Neural progenitor cell (in vitro differentiated cells): ENCODE data around the gene ANO3. TPM values are rescaled to one million over a fixed set of nuclear protein-coding genes. Genes with fewer than 3 reads are reported as not detected.

Experiments
- DNase-seq: peaks from one replicate; pipeline ENCODE4 v3.0.0-alpha.2; 2016; ENCODE audit warnings: low spot score
- H2AFZ ChIP-seq: fragments of 200-600 bp; sonication (generic); replicated peaks from 2 replicates; pipeline ENCODE4 v1.6.1; 2016; ENCODE audit warnings: antibody characterized with exemption
- H3F3A ChIP-seq: fragments of 200-600 bp; sonication (generic); 2 replicates; pipeline ENCODE4 v1.6.1; 2016; ENCODE audit warnings: antibody characterized with exemption, low read depth
- H3K27ac ChIP-seq: fragments of 200-600 bp; sonication (generic); 2 replicates; pipeline ENCODE4 v1.5.1; 2016; ENCODE audit warnings: mild to moderate bottlenecking
- H3K27me3 ChIP-seq: fragments of 200-600 bp; sonication (generic); 2 replicates; pipeline ENCODE4 v1.6.1; 2016; ENCODE audit warnings: mild to moderate bottlenecking, moderate library complexity
- H3K36me3 ChIP-seq: fragments of 200-600 bp; sonication (generic); 2 replicates; pipeline ENCODE4 v1.5.1; 2016
- H3K4me1 ChIP-seq: fragments of 200-600 bp; sonication (generic); 2 replicates; pipeline ENCODE4 v1.6.1; 2016; ENCODE audit warnings: mixed run types
- H3K4me2 ChIP-seq: fragments of 200-600 bp; sonication (generic); 2 replicates; pipeline ENCODE4 v1.6.1; 2016
- H3K4me3 ChIP-seq: fragments of 200-600 bp; sonication (generic); 2 replicates; pipeline ENCODE4 v1.5.1; 2016
- H3K79me2 ChIP-seq: fragments of 200-600 bp; sonication (generic); 2 replicates; pipeline ENCODE4 v1.6.1; 2016; ENCODE audit warnings: low read depth
- H3K9ac ChIP-seq: fragments of 200-600 bp; sonication (generic); 2 replicates; pipeline ENCODE4 v1.6.1; 2016
- H3K9me3 ChIP-seq: fragments of 200-600 bp; sonication (generic); 2 replicates; pipeline ENCODE4 v1.5.1; 2016; ENCODE audit warnings: low read depth
- H4K20me1 ChIP-seq: fragments of 200-600 bp; sonication (generic); 2 replicates; pipeline ENCODE4 v1.6.1; 2016; ENCODE audit warnings: low read depth
- H3K27ac Mint-ChIP-seq: 3 replicates; pipeline ENCODE4 v1.8.0; 2021; ENCODE audit warnings: mixed read lengths
- H3K27me3 Mint-ChIP-seq: 2 replicates; pipeline ENCODE4 v1.8.0; 2022; ENCODE audit warnings: low read depth, mild to moderate bottlenecking, inconsistent platforms, moderate library complexity, mixed read lengths; ENCODE audit not compliant: insufficient read depth
- H3K36me3 Mint-ChIP-seq: 3 replicates; pipeline ENCODE4 v1.8.0; 2021; ENCODE audit warnings: mixed read lengths
- H3K4me1 Mint-ChIP-seq: 3 replicates; pipeline ENCODE4 v1.8.0; 2021; ENCODE audit warnings: mixed read lengths
- H3K4me3 Mint-ChIP-seq: 3 replicates; pipeline ENCODE4 v1.8.0; 2021; ENCODE audit warnings: mild to moderate bottlenecking, moderate library complexity, mixed read lengths
- H3K9me3 Mint-ChIP-seq: 3 replicates; pipeline ENCODE4 v1.8.0; 2020; ENCODE audit warnings: mixed read lengths
- EZH2 ChIP-seq: fragments of 200-600 bp; sonication (generic); IDR thresholded peaks from 2 replicates; pipeline ENCODE4 v1.6.1; 2017; ENCODE audit warnings: antibody characterized with exemption, mild to moderate bottlenecking, moderate library complexity
- EZH2phosphoT487 ChIP-seq: fragments of 200-600 bp; sonication (generic); IDR thresholded peaks from 2 replicates; pipeline ENCODE4 v1.6.1; 2017; ENCODE audit warnings: antibody characterized with exemption
- total RNA-seq: library from RNA; depleted of rRNA; stranded (reverse); fragments of >200 nt; gene quantifications from 2 replicates; pipeline ENCODE4 v1.2.3, GENCODE V29; 2015; ENCODE audit warnings: low replicate concordance
- TF ChIP-seq, protein P1 (sequence below): fragments of 200-600 bp; sonication (generic); IDR thresholded peaks from 2 replicates; pipeline ENCODE4 v1.5.1; 2017; ENCODE audit warnings: antibody characterized with exemption, mild to moderate bottlenecking

ANO3 gene
- total RNA-seq, 1 donor from 2014 or later, result 2.5 TPM

DNA sequence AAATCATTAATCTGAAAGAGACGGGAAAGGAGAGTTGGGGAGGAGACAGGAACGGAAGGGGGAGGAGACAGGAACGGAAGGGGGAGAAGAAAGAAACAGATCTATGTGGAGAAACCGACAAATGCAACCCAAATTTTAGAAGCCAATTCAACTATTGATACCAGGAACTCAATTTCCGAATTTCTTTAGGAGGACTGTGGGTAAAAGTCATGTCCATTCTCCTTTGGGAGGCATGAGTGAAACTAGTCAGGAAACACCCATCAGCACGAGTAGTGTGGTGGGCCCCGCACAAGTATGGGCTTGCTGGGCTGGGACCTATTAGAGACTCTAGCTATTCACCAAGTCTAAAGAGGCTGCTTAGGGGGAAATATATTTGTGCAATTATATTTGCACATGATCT is 18.1 kb downstream of the ANO3 start:
- no peak overlapping the region for H3K27ac ChIP-seq
- no peak for TF ChIP-seq EZH2
- TF ChIP-seq, protein P1, sequence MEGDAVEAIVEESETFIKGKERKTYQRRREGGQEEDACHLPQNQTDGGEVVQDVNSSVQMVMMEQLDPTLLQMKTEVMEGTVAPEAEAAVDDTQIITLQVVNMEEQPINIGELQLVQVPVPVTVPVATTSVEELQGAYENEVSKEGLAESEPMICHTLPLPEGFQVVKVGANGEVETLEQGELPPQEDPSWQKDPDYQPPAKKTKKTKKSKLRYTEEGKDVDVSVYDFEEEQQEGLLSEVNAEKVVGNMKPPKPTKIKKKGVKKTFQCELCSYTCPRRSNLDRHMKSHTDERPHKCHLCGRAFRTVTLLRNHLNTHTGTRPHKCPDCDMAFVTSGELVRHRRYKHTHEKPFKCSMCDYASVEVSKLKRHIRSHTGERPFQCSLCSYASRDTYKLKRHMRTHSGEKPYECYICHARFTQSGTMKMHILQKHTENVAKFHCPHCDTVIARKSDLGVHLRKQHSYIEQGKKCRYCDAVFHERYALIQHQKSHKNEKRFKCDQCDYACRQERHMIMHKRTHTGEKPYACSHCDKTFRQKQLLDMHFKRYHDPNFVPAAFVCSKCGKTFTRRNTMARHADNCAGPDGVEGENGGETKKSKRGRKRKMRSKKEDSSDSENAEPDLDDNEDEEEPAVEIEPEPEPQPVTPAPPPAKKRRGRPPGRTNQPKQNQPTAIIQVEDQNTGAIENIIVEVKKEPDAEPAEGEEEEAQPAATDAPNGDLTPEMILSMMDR, result no peak
- TF ChIP-seq EZH2phosphoT487, result no peak
- H2AFZ ChIP-seq, result no peak overlapping the region

DNA sequence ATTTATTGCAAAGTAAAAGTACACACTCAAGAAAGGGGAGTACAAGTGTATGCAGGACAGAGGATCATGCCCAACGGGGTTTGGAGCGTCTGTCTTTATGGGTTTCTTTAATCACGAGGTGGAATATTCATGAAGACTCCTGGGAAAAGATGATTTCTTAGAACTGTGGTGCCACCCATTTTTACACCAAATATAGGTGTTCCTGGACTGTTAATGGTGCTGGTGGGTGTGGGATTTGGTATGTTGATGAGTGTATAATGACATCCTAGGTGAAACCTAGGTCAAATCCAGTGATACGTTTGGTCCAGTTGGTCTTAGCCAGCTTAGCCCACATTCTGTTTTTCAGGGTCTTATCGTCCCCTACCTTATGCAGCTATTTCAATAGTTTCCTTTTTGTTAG is 21.1 kb downstream of the ANO3 start:
- H3K27ac ChIP-seq, result no peak overlapping the region
- H3K79me2 ChIP-seq, result no peaks in the 10 kb centered on the region
- H3K27me3 ChIP-seq, result no peaks in the 10 kb centered on the region
- no peaks in the 10 kb centered on the region for H3K9me3 ChIP-seq
- H3F3A ChIP-seq, result no peaks in the 10 kb centered on the region
- H3K9ac ChIP-seq, result no peak overlapping the region
- no peaks in the 10 kb centered on the region for H3K27me3 Mint-ChIP-seq
- no peak overlapping the region for H2AFZ ChIP-seq
- no peak for DNase-seq
- no peaks in the 10 kb centered on the region for H3K4me1 ChIP-seq
- H4K20me1 ChIP-seq, result no peaks in the 10 kb centered on the region
- no peak overlapping the region for H3K4me3 ChIP-seq
- H3K36me3 ChIP-seq, result no peaks in the 10 kb centered on the region
- no peaks in the 10 kb centered on the region for H3K36me3 Mint-ChIP-seq
- H3K9me3 Mint-ChIP-seq, result no peaks in the 10 kb centered on the region
- no peak overlapping the region for H3K4me3 Mint-ChIP-seq
- no peaks in the 10 kb centered on the region for H3K4me1 Mint-ChIP-seq
- TF ChIP-seq EZH2 (no peak), EZH2phosphoT487 (no peak)
- TF ChIP-seq, protein P1, result no peak
- no peak overlapping the region for H3K27ac Mint-ChIP-seq
- no peak overlapping the region for H3K4me2 ChIP-seq

More for the DNA sequence above, 18.1 kb downstream of the ANO3 start:
- no peaks in the 10 kb centered on the region for H3K36me3 Mint-ChIP-seq
- H3K4me3 Mint-ChIP-seq, result no peak overlapping the region
- Histone ChIP-seq H3K4me2 (no peak overlapping the region), H3K4me3 (no peak overlapping the region), H3K9ac (no peak overlapping the region), H3K27me3 (no peaks in the 10 kb centered on the region), H3F3A (no peaks in the 10 kb centered on the region), H3K36me3 (no peaks in the 10 kb centered on the region), H4K20me1 (no peaks in the 10 kb centered on the region), H3K4me1 (no peaks in the 10 kb centered on the region), H3K9me3 (no peaks in the 10 kb centered on the region), H3K79me2 (no peaks in the 10 kb centered on the region)
- no peak overlapping the region for H3K27ac Mint-ChIP-seq
- no peaks in the 10 kb centered on the region for H3K9me3 Mint-ChIP-seq
- no peak for DNase-seq
- H3K4me1 Mint-ChIP-seq, result no peaks in the 10 kb centered on the region
- H3K27me3 Mint-ChIP-seq, result no peaks in the 10 kb centered on the region

DNA sequence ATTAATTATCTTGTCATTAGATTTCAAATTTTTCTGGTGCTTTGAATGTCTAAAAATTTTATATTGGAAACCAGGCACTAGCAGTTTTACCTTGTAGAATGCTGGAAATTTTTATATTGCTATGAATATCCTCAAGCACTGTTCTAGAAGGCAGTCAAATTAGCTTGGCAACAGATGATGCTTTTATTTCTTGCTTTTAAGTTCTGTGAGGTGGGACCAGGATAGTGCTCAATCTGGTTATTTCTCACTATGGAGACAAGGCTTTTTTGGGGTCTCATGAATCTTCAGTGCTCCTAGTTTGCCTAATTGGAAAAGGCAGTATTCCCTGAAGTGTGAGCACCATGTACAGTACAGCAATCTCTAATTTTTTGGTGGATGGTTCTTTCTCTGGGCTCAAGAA is 27.1 kb downstream of the ANO3 start:
- TF ChIP-seq EZH2phosphoT487, result no peak
- H3K4me1 Mint-ChIP-seq, result no peaks in the 10 kb centered on the region
- no peak overlapping the region for H3K27ac Mint-ChIP-seq
- Histone ChIP-seq H3K4me1 (no peaks in the 10 kb centered on the region), H3F3A (no peaks in the 10 kb centered on the region), H3K4me3 (no peak overlapping the region), H3K9me3 (no peaks in the 10 kb centered on the region), H3K27me3 (no peaks in the 10 kb centered on the region), H4K20me1 (no peaks in the 10 kb centered on the region), H3K27ac (no peak overlapping the region), H3K36me3 (no peaks in the 10 kb centered on the region), H3K9ac (no peak overlapping the region), H3K79me2 (no peaks in the 10 kb centered on the region), H3K4me2 (no peak overlapping the region), H2AFZ (no peak overlapping the region)
- DNase-seq, result no peak
- peaks cover 4% of the 10 kb centered on the region for H3K9me3 Mint-ChIP-seq
- no peak overlapping the region for H3K4me3 Mint-ChIP-seq
- H3K27me3 Mint-ChIP-seq, result no peaks in the 10 kb centered on the region
- H3K36me3 Mint-ChIP-seq, result no peaks in the 10 kb centered on the region

DNA sequence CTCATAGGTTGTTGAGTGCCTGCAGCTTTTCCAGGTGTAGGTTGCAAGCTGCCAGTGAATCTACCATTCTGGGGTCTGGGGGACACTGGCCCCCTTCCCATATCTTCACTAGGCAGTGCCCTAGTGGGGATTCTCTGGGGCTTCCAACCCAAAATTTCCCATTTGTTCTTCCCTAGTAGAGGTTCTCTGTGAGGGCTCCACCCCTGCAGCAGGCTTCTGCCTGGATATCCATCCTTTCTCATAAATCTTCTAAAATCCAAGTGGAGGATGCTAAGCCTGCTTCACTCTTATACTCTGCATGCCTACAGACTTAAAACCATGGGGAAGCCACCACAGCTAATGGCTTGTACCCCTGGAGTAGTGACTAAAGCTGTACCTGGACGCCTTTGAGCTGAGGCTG is 33.4 kb downstream of the ANO3 start:
- H3K79me2 ChIP-seq, result no peaks in the 10 kb centered on the region
- no peaks in the 10 kb centered on the region for H3K27me3 ChIP-seq
- no peaks in the 10 kb centered on the region for H3K4me1 ChIP-seq
- H3K9me3 ChIP-seq, result no peaks in the 10 kb centered on the region
- H4K20me1 ChIP-seq, result no peaks in the 10 kb centered on the region
- DNase-seq, result no peak
- no peak overlapping the region for H3K4me3 ChIP-seq
- H3F3A ChIP-seq, result no peaks in the 10 kb centered on the region
- Mint-ChIP-seq H3K27me3 (no peaks in the 10 kb centered on the region), H3K4me1 (no peaks in the 10 kb centered on the region), H3K27ac (no peak overlapping the region), H3K4me3 (no peak overlapping the region), H3K36me3 (no peaks in the 10 kb centered on the region), H3K9me3 (peaks cover 37% of the 10 kb centered on the region)
- TF ChIP-seq, protein P1, result no peak
- no peak for TF ChIP-seq EZH2
- no peak for TF ChIP-seq EZH2phosphoT487
- no peak overlapping the region for H3K9ac ChIP-seq
- no peak overlapping the region for H2AFZ ChIP-seq
- H3K27ac ChIP-seq, result no peak overlapping the region
- no peak overlapping the region for H3K4me2 ChIP-seq
- H3K36me3 ChIP-seq, result no peaks in the 10 kb centered on the region
